Endothelial cell of umbilical vein (primary cell): ENCODE measurements around the gene RFX7. TPM values are rescaled to one million over a fixed set of nuclear protein-coding genes. Genes with fewer than 3 reads are reported as not detected.

ENCODE experiments used
- BruUV-seq: library from RNA; stranded (reverse); fragments of 400-500 nt; replicated peaks from 2 replicates; lab custom pipeline; 2021; lab: Mats Ljungman, UMichigan
- CTCF ChIA-PET: fragments of 300-600, 350-600 bp; sonication (Branson Sonifier 250); formaldehyde crosslinking; loops from one replicate; lab custom pipeline; 2021; ENCODE audit warnings: antibody characterized with exemption, inconsistent platforms; lab: Charles Lee
- POLR2A ChIA-PET: fragments of 300-600, 350-600 bp; sonication (Branson Sonifier 250); formaldehyde crosslinking; loops from one replicate; lab custom pipeline; 2021; ENCODE audit warnings: antibody characterized with exemption, inconsistent platforms; lab: Charles Lee
- DNase-seq: peaks from one replicate; pipeline ENCODE4 v3.0.0-alpha.2; 2011; ENCODE audit warnings: low read depth, low spot score
- FAIRE-seq: peaks from 2 replicates; lab custom pipeline; 2011; peaks lifted over from hg19 to GRCh38; lab: Jason Lieb, UNC
- H2AFZ ChIP-seq: 2 replicates; pipeline ENCODE4 v1.6.0; 2012; ENCODE audit warnings: low read depth, low read length, control low read depth, inconsistent platforms
- H3K27ac ChIP-seq: 2 replicates; pipeline ENCODE4 v1.5.1; 2011; ENCODE audit warnings: low read depth, mild to moderate bottlenecking, control low read depth, low read length, moderate library complexity; ENCODE audit not compliant: insufficient read depth
- H3K27me3 ChIP-seq, 2 experiments: 2 replicates each; pipeline versions ENCODE4 v1.6.0 to v1.6.1; 2011; ENCODE audit warnings: low read length in 2 of 2, mixed read lengths in 1 of 2; ENCODE audit not compliant: control insufficient read depth in 2 of 2, insufficient read depth in 2 of 2
- H3K36me3 ChIP-seq, 2 experiments: 2 replicates in 1 of 2; 3 replicates in 1 of 2; pipeline ENCODE4 v1.5.1; 2011; ENCODE audit warnings: low read length in 2 of 2, mild to moderate bottlenecking in 1 of 2, moderate library complexity in 1 of 2; ENCODE audit not compliant: control insufficient read depth in 2 of 2, insufficient read depth in 2 of 2; ENCODE audit errors: extremely low read depth in 1 of 2
- H3K4me1 ChIP-seq: 3 replicates; pipeline ENCODE4 v1.5.1; 2011; ENCODE audit warnings: mild to moderate bottlenecking, low read length; ENCODE audit not compliant: control insufficient read depth, insufficient read depth; ENCODE audit errors: extremely low read depth
- H3K4me2 ChIP-seq: 2 replicates; pipeline ENCODE4 v1.6.1; 2011; ENCODE audit warnings: low read length, control low read depth, mixed read lengths; ENCODE audit not compliant: insufficient read depth
- H3K4me3 ChIP-seq, 3 experiments: fragments of 200-600 bp in 1 of 3; sonication (generic), shearing (Covaris generic) in 1 of 3; replicated peaks in 1 of 3; 2 replicates each; pipeline ENCODE4 v1.5.1; 2011 to 2016; ENCODE audit warnings: control low read depth in 3 of 3, low read length in 3 of 3, mild to moderate bottlenecking in 2 of 3, inconsistent platforms in 1 of 3, low read depth in 1 of 3, moderate library complexity in 1 of 3; ENCODE audit not compliant: insufficient read depth in 1 of 3
- H3K79me2 ChIP-seq: 2 replicates; pipeline ENCODE4 v1.6.0; 2012; ENCODE audit warnings: low read length, inconsistent platforms; ENCODE audit not compliant: control insufficient read depth, insufficient read depth
- H3K9ac ChIP-seq: replicated peaks from 2 replicates; pipeline ENCODE3; 2011; ENCODE audit warnings: low read length, control low read depth; ENCODE audit not compliant: insufficient read depth; ENCODE audit errors: extremely low read depth
- H3K9me1 ChIP-seq: replicated peaks from 3 replicates; pipeline ENCODE4 v1.6.0; 2011; ENCODE audit warnings: mild to moderate bottlenecking, low read length; ENCODE audit not compliant: control insufficient read depth, insufficient read depth; ENCODE audit errors: extremely low read depth
- H3K9me3 ChIP-seq: replicated peaks from 2 replicates; pipeline ENCODE4 v1.5.1; 2012; ENCODE audit warnings: low read length, inconsistent platforms; ENCODE audit not compliant: control insufficient read depth, insufficient read depth
- H4K20me1 ChIP-seq: replicated peaks from 2 replicates; pipeline ENCODE3; 2011; ENCODE audit warnings: mild to moderate bottlenecking, low read length; ENCODE audit not compliant: control insufficient read depth, insufficient read depth; ENCODE audit errors: extremely low read depth
- EZH2 ChIP-seq: IDR thresholded peaks from 2 replicates; pipeline ENCODE4 v1.6.1; 2012; ENCODE audit warnings: borderline replicate concordance, low read depth, mild to moderate bottlenecking, moderate library complexity, low read length, inconsistent platforms; ENCODE audit not compliant: severe bottlenecking
- FOS ChIP-seq: IDR thresholded peaks from 2 replicates; pipeline ENCODE4 v1.6.1; 2011; ENCODE audit warnings: mild to moderate bottlenecking, low read length, moderate library complexity, borderline replicate concordance; ENCODE audit not compliant: insufficient read depth
- JUN ChIP-seq: IDR thresholded peaks from 2 replicates; pipeline ENCODE4 v1.6.1; 2011; ENCODE audit warnings: borderline replicate concordance, low read depth; ENCODE audit not compliant: insufficient read length, insufficient read depth
- MYC ChIP-seq: IDR thresholded peaks from one replicate; pipeline ENCODE4 v1.6.1; 2011; ENCODE audit warnings: mild to moderate bottlenecking, low read depth, low read length
- POLR2A ChIP-seq: IDR thresholded peaks from 2 replicates; pipeline ENCODE4 v1.6.1; 2012; ENCODE audit warnings: low read depth, mild to moderate bottlenecking, control low read depth, low read length
- POLR2AphosphoS5 ChIP-seq: IDR thresholded peaks from 2 replicates; pipeline ENCODE4 v1.6.1; 2012; ENCODE audit warnings: low read depth, mild to moderate bottlenecking, control low read depth, low read length, moderate library complexity; ENCODE audit not compliant: insufficient read depth
- dilution Hi-C: fragments of 300-500 bp; cut with MboI; formaldehyde crosslinking; loops from one replicate; pipeline ENCODE4 v1.15.0; 2019; ENCODE audit warnings: low sequenced_read_pairs; ENCODE audit not compliant: extremely low pct_ligation_motif_present
- intact Hi-C: fragments of 100-400 bp; cut with micrococcal nuclease; formaldehyde crosslinking; loops from one replicate; pipeline ENCODE4 v1.10.0; 2022
- polyA plus RNA-seq, 4 experiments: library from polyadenylated mRNA; depleted of rRNA in 3 of 4; stranded (reverse) in 3 of 4; unstranded in 1 of 4; fragments of >200 nt; gene quantifications; 2 replicates each; pipeline versions ENCODE4 v1.2.1 to v1.2.3, GENCODE V29; 2011 to 2012; ENCODE audit warnings: missing spikeins in 1 of 4
- total RNA-seq: library from RNA; stranded (reverse); gene quantifications from 2 replicates; pipeline ENCODE4 v1.2.3, GENCODE V29; 2021
- TF ChIP-seq, protein P1 (sequence below): IDR thresholded peaks from 2 replicates; pipeline ENCODE4 v1.6.1; 2011; ENCODE audit not compliant: insufficient read depth, insufficient read length
- TF ChIP-seq, protein P2 (sequence below), 2 donors: IDR thresholded peaks; 1 replicate in 1 of 2; 2 replicates in 1 of 2; pipeline ENCODE4 v1.5.1; 2011; ENCODE audit warnings: low read length in 2 of 2, mild to moderate bottlenecking in 2 of 2, moderate library complexity in 2 of 2, control low read depth in 1 of 2, inconsistent platforms in 1 of 2, low read depth in 1 of 2; ENCODE audit not compliant: insufficient read depth in 1 of 2; ENCODE audit errors: extremely low read depth in 1 of 2

The RFX7 gene
- total and polyA plus RNA-seq, 2 donors (not counting 3 experiments of a cell fraction or from before 2014, with no cell fraction given) = 6.3 to 23.0 TPM

DNA sequence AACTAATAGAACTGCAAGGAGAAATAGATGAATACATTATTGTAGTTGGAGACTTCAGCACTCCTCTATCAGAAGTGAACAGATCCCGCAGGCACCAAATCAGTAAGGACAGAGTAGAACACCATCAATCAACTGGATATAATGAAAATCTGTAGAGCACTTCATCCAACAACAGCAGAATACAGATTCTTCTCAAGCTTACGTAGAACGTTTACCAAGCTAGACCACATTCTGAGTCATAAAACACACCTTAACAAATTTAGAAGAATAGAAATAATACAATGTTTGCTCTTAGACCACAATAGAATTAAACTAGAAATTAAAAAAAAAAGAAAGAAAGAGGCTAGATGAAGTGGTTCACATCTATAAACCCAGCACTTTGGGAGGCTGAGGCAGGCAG, 179.5 kb downstream of the RFX7 start:
- peaks cover 0 to 7% of the 10 kb centered on the region in 2 experiments for H3K27me3 ChIP-seq
- BruUV-seq = no TSS peak
- no peak for TF ChIP-seq MYC
- no peak for TF ChIP-seq POLR2A
- TF ChIP-seq POLR2AphosphoS5 = no peak
- no peak for TF ChIP-seq FOS
- TF ChIP-seq JUN = no peak
- TF ChIP-seq, protein P1, sequence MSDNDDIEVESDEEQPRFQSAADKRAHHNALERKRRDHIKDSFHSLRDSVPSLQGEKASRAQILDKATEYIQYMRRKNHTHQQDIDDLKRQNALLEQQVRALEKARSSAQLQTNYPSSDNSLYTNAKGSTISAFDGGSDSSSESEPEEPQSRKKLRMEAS = no peak
- TF ChIP-seq, protein P2, sequence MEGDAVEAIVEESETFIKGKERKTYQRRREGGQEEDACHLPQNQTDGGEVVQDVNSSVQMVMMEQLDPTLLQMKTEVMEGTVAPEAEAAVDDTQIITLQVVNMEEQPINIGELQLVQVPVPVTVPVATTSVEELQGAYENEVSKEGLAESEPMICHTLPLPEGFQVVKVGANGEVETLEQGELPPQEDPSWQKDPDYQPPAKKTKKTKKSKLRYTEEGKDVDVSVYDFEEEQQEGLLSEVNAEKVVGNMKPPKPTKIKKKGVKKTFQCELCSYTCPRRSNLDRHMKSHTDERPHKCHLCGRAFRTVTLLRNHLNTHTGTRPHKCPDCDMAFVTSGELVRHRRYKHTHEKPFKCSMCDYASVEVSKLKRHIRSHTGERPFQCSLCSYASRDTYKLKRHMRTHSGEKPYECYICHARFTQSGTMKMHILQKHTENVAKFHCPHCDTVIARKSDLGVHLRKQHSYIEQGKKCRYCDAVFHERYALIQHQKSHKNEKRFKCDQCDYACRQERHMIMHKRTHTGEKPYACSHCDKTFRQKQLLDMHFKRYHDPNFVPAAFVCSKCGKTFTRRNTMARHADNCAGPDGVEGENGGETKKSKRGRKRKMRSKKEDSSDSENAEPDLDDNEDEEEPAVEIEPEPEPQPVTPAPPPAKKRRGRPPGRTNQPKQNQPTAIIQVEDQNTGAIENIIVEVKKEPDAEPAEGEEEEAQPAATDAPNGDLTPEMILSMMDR (IDR thresholded peaks at IDR 0.05; ENCODE audit: extremely low read depth in 1 of 2, insufficient read depth in 1 of 2, low read depth in 1 of 2, low read length in 2 of 2) = no peak
- TF ChIP-seq EZH2 = no peak
- FAIRE-seq = no peak
- intact Hi-C loops = no loop called here
- H3K9me3 ChIP-seq = no peaks in the 10 kb centered on the region
- H3K4me1 ChIP-seq = no peaks in the 10 kb centered on the region
- POLR2A ChIA-PET = no interaction called here
- H3K4me3 ChIP-seq = no peak overlapping the region
- dilution Hi-C loops = no loop called here
- H2AFZ ChIP-seq = no peak overlapping the region
- DNase-seq = no peak
- no peaks in the 10 kb centered on the region for H3K36me3 ChIP-seq
- no peaks in the 10 kb centered on the region for H3K9me1 ChIP-seq
- H3K79me2 ChIP-seq = no peaks in the 10 kb centered on the region
- H3K27ac ChIP-seq = no peak overlapping the region
- CTCF ChIA-PET = interaction anchor here (0.9 kb wide), 2 partner anchors 10 to 11 kb away, joined by 3 read pairs; no protein-coding TSS in a partner anchor
- H3K9ac ChIP-seq = no peak overlapping the region
- H4K20me1 ChIP-seq = no peaks in the 10 kb centered on the region
- H3K4me2 ChIP-seq = no peak overlapping the region
